ENCODE measurements around the gene POMT1.
"Not testable (repeated sequence)": the region's sequence is repeated elsewhere in the genome, so short reads cannot be mapped to it uniquely, and the experiment has no call there.

DNA sequence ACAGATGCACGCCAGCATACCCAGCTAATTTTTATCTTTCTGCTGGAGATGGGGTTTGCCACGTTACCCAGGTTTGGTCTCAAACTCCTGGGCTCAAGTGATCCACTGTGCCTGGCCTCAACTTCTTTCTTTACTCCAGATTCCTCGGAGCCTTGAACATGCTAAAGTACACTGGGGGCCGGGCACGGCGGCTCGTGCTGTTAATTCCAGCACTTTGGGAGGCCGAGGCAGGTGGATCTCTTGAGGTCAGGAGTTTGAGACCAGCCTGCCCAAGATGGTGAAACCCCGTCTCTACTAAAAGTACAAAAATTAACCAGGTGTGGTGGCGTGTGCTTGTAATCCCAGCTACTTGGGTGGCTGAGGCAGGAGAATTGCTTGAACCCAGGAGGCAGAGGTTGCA is 47.1 kb upstream of the POMT1 start:
- not testable (repeated sequence) for TF ChIP-seq CTCF (conservative IDR thresholded peaks at IDR 0.05; ENCODE audit: low read depth, low read length); EZH2 (IDR thresholded peaks at IDR 0.05; ENCODE audit: borderline replicate concordance, low read depth, low read length, poor library complexity, severe bottlenecking)

Measured in A673 (cell line).